Stimulated activated CD4-positive, alpha-beta T cell treated with anti-CD3 and anti-CD28 coated beads, Interleukin-2, amount 100 ng/mL, for 48 hours (primary cell): ENCODE results near the gene LYRM9.
A peak's percentile ranks its signal among the peaks of the same experiment; 100 is the strongest.
"Not testable (repeated sequence)": the region's sequence is repeated elsewhere in the genome, so short reads cannot be mapped to it uniquely, and the experiment has no call there.

ENCODE experiments used
- DNase-seq, 2 donors: peaks; one replicate each; pipeline ENCODE4 v3.0.0-alpha.2; 2020

LYRM9 gene

DNA sequence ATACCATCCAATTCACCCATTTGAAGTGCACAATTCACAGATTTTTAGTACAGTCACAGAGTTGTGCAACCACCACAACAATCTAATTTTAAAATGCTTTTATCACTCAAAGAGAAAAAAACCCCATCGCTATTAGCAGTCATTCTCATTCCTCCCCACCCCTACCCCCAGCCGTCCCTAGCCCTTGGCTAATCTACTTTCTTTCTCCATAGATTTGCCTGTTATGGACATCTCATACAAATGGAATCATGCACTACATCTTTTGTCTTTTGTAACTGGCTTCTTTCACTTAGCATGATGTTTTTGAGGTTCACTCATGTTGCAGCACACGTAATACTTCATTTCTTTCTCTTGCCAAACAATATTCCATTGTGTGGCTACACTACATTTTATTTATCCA lies 20.4 kb downstream of the LYRM9 start:
- DNase-seq = no peak

DNA sequence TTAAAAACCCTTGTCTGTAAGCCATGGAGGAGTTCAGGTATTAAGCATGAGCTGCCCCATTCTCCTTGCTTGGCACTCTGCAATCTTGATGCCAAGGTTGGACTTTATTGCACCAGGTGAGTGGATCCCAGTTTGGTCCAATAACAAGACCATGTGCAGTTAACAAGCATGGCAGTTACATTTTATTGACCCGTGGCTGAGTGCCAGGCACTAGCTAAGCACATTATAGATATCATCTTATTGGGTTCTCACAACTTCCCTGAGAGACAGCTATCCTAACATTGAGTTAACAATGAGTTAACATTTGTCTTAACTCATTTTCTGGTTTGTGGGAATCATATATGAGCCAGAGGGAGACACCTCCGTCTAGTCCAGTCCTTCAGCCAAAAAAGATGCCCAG lies 21.8 kb downstream of the LYRM9 start:
- no peak for DNase-seq

DNA sequence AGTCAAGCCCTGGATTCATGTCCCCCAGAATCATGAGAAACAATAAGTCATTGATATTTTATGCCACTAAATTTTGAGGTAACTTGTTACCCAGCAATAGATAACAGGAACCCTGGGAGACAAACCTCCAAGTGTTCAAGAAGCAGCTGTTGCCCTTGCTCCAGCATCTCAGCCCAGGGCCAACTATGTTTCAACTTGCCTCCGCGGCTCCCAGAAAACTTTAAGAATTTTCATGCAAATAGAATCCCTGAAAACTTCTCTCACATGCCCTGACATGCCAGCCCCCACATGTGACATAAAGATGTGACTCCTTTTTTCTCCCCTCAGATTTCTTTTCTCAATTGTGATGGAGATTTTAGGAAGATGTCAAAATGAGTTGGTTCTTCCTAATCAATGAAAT lies 22.8 kb downstream of the LYRM9 start:
- DNase-seq = no peak

DNA sequence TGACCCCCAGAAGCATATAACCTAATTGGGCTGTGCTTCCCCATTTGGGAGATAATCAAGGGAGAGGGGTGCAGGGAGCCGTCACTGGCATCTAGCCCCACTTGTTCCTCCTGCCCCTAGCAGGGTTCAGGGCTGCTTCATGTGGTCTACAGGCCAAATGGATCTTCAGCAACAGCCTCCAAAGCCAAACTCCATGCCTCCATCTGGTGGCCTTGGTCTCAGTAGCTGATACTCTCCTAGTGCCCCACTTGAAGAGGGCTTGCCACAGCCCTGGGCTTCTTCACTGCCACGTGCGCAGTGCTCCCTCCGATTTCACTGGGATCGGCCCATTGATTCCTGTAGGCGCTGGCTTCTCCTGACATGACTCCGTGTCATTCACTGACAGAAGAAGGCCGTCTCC lies 24.6 kb downstream of the LYRM9 start:
- DNase-seq = no peak

DNA sequence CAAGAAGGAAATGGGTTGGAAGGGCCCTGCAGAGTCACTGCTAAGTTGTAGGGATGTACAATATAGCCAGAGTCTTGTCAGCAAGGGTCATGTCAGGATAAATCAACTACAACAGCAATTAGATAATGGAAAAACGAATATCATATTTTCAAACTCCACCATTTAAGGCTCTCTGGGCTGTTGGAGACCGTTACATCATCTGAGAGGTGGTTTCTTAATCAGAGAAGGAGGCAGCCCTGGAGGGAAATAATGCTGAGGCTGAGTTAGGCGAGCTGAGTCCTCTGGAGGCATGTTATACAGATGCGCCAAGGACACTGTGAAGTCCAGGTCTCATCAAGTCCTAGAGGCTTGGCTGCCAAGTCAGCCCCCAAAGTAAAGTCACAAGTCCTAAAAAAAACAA lies 30.3 kb downstream of the LYRM9 start:
- DNase-seq = no peak

DNA sequence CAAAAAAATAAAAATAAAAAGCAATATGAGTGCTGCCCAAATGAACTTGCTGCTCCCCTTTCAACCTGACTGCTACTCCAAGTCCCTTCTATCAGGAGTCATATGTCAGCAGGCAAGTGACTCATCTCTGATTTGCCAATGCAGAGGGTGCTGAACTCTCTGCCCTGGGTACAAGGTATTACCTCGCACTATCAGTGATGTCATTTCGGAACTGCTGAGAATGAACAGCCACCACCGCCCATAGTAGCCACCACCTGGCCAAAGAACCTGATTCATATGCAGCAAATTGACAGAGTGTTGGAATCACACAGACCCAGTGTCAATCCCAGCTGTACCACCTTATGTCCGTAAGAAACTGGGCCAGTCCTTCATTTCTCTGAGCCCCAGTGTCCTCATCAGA lies 31.2 kb downstream of the LYRM9 start:
- DNase-seq = no peak

DNA sequence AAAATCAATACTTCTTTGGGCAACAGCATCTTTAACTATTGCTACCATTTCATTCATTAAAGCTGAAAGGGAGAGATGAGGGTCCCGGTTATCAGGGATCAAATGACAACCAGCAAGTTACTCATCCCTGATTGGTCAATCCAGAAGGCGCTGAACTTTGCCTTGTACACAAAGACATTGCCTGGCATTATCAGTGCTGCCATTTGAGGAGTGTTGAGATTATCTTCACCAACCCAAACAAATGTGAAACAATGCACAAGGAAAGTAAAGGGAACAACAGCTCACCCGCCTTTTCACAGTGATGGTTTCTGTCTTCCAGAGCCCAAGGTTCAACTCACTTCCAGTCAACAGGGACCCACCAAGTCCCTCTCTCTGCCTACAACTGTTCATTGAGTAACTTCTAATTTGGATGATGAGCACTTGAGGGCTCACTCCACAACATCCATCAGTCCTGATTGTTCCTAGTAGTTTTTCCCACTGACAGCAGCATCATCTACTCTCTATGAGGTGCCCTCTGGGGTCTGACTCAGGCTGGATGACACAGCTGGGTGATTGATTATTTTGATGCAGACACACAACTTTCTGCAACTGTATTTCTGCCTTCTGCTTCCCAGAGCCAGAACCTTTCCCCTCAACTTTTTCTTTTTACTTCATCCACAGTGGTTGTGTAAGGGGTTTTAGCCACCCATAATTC lies 32.0 kb downstream of the LYRM9 start:
- DNase-seq = no peak

DNA sequence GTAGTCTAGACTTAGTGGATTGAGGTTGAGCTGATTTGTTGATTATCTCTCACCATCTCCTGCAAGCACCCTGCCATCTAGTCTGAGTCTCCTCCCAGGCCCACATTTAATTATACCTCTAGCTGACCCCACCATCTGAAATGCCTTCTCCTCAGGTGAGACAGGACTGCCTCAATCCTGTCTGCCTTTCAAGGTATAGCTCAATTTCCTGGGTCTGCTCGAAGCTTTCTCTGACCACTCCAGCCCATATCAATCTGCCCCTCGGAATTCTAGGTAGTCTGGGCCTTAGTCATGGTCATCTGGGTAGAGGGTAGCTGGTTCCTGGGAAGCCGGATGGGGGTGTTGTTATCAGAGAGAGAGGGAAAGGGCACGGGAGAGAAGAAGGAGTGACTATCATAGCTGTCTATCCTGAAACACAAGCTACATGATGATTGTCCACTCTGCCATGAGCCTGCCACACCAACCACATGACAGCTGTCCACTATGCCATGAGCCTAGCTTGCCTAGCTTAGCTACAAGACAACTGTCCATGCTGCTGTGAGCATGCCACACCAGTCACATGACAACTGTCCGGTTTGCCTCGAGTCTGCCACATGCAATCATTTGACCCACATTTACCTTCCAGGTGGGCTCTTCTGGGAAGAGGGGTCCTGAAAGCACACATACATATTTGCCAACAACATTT lies 34.4 kb downstream of the LYRM9 start:
- no peak for DNase-seq

DNA sequence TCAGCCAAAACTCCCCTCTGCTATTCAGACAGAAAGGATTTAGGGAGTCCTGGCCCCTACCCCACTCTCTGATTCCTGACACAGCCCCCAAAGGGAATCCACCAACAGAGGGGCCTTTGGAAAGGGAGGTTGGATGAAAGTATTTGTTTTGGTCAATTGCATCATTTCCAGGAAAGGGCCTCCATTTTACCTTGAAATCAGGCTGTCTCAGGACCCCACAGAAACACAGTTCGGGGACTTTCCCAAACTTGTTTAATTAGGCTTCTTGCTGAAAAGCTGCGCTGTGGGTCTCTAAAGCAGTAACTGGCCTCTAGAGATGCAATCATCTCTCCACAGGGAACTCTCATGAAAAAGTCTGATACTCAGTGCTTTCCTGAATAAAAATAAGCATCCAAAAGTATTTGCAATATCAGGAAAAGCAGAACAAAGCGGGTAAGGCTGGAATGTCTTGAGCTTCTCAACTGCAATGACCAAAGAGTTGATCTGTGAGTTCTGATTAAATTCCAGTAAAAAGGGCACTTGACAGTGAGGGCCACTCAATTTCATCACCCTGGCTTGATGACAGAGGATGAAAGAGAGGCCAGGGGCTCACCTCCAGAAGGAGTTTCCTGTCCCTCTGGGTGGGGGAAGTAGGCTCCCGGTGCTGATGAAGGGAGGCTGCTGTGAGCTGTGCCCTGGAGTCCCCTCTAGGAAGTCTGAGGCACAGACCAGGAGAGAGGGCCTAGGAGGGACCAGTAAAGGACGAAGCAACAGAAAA lies 36.3 kb downstream of the LYRM9 start:
- no peak for DNase-seq

DNA sequence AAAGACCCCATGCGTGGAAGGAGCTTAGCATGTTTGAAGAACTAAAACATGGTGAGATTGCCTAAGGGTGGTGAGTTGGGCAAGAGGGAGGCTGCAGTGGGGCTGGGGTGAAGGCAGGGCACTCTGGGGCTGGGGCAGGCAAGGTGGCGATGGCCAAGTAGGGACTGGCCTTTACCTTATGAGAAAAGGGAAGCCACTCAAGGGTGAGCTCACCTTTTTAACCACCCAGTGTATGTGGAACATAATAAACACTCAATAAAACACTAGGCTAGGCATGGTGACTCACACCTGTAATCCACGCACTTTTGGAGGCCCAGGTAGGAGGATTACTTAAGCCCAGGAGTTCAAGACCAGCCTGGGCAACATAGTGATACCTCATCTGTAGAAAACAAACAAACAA lies 37.7 kb downstream of the LYRM9 start:
- DNase-seq = no peak

DNA sequence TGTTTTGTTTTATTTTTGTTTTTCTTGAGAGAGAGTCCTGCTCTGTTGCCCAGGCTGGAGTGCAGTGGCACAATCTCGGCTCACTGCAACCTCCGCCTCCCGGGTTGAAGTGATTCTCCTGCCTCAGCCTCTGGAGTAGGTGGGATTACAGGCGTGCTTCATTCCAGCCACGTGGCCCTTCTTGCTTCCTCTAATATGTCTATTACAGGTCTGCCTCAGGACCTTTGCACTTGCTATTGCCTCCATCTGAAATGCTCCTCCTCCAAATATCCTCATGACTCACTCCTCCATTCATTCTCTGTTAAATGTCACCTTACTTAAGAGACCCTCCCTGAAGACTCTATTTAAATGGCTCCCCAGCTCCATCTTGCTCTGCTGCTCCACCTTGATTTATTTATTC lies 39.0 kb downstream of the LYRM9 start:
- no peak for DNase-seq

DNA sequence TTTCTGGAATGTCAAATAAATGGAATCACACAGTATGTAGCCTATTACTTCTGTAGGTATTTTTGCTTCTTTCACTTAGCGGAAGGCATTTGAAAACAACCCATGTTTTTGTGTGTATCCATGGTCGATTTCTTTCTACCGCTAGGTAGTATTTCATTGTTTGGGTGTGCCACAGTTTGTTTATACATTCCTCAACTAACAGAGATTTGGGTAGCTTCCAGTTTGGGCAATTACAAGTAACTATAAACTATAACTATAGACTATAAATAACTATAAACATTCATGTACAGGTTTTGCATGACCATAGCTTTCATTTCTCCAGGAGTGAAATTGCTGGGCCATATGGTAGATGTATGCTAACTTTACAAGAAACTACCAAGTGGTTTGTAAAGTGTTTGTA lies 40.1 kb downstream of the LYRM9 start:
- DNase-seq = no peak

DNA sequence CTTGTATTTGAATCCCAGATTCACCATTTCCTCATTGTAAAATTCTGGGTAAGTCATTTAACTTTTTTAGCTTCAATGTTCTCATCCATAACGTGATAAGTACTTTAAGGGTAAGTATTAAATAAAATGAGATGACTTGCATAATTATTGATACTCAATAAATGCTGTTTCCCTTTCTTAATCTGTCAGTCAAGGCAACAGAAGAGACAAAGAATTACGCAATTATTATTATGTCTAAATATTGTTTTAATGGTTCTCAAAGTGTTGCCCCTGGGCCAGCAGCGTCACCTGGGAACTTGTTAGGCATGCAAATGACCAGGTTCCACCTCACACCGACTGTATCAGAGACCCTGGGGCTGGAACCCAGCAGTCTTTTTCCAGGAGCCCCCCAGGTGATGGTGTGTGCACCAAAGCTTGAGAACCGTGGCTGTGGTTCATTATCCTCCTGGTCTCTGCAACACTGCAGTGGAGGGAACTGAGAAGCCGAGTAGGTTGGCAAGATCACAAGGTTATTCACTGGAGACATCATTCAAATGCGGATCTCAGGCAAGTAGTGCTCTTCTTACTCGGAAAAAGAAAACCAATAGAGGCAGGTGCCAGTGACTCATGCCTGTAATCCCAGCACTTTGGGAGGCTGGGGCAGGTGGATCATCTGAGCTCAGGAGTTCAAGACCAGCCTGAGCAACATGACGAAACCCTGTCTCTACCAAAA lies 43.5 kb downstream of the LYRM9 start:
- no peak for DNase-seq

DNA sequence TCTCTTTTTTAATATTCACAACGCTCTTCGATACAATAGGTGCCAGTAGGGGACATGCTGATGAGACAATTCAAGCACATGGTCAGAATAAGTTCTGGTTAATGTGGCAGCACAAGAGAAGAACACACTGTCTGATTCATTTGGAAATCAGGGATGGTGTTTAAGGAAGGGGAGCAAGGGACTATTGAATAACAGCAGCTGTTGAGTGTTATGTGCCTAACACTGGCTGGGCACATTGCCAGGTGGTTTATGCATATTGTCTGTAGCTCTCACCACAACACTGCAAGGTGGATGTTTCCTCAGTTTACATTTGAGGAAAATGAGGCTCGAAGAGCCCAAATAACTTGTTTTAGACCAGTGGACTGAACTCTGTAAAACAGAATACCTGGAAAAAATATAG lies 44.2 kb downstream of the LYRM9 start:
- DNase-seq = no peak

DNA sequence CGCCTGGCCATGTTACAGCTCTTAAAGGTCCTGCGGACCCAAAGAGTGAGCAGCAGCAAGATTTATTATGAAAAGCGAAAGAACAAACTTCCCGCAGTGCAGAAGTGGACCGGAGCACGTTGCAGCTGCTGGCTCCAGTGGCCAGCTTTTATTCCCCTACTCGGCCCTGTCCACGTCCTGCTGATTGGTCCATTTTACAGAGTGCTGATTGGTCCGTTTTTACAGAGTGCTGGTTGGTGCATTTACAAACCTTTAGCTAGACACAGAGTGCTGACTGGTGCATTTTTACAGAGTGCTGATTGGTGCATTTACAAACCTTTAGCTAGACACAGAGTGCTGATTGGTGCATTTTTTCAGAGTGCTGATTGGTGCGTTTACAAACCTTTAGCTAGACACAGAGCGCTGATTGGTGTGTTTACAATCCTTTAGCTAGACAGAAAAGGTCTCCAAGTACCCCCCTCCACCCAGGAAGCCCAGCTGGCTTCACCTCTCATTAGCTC lies 46.3 kb downstream of the LYRM9 start:
- DNase-seq = not testable (repeated sequence)

DNA sequence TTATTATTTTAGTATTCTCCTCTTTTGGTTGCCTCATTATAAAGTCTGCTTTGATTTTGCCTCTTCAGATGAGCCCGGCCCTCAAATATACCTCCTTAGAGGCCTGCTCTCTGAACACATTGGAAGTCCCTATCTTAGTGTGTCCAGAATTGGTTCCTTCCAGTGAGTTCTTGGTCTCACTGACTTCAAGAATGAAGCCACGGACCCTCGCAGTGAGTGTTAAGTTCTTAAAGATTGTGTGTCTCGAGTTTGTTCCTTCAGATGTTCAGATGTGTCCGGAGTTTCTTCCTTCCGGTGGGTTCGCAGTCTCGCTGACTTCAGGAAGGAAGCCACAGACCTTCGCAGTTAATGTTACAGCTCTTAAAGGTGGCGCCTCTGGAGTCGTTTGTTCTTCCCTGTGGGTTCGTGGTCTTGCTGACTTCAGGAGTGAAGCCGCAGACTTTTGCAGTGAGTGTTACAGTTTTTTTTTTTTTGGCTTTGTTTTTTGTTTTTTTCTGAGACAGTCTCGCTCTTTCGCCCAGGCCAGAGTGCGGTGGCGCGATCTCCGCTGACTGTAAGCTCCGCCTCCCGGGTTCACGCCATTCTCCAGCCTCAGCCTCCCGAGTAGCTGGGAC lies 47.0 kb downstream of the LYRM9 start:
- DNase-seq = peak in 1 of 2 donors; percentile 3

DNA sequence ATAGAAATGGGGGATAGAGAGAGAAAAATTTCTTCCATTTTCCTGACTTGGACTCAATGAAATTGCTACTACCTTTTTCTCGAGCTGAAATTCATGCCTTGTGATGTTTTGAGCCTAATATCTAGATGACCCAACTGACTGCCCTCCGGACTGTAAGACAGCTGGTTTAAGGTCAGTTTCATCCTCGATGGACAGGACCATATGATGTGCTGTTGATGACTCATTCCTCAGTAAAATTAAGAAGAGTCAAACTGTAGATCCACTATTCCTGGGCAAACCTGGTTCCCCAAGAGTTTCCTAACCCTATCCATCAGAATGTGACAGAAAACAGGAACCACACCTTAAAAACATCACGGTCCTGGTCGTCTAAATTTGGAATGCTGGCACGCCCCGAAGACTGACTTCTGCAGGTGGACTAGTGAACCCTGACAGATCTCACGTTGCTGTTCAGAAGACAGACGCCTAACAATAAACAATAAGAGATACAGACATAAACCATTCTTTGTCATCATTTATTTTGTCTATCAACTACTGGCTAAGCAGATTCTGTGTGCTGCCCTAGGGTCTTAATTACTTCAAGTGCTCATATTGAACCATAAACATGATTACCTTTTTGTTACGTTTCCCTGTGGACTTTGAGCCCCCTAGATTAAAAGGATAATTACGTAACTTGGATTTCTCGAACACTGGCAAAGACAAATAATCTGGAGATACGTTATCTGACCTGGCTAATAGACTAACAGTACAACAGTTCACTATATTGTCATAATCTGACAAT lies 47.7 kb downstream of the LYRM9 start:
- no peak for DNase-seq

DNA sequence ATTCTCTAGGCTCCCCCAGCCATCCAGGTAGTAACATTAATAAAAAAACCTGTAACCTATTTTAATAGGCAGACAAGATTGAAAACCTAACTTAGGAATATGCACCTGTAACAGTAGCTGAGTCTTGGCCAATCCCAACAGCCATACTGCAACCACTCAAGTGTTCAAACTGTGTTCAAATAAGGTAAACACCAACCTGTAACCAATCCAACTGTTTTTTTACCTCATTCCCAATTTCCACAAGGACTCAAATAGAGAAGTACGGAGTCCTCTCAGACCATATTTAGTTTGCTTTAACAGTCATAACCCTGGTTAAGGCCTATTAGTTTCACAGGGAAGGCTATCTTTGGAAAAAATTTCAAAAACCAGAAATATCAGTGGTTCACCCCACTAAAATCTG lies 52.5 kb downstream of the LYRM9 start:
- DNase-seq = no peak

DNA sequence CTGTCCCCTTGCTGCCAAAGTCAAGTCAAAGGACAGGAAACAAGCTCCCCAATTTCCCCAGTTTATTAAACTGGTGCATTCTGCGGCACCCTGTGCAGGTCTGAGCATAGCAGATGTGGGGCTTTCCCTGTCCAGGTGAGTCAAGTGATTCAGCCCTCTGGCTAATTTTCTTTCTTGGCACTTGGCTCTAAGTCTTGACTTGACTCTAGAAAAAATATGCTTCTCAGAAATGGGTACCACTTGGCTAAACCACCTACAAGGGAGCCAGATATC lies 52.8 kb downstream of the LYRM9 start:
- not testable (repeated sequence) for DNase-seq

DNA sequence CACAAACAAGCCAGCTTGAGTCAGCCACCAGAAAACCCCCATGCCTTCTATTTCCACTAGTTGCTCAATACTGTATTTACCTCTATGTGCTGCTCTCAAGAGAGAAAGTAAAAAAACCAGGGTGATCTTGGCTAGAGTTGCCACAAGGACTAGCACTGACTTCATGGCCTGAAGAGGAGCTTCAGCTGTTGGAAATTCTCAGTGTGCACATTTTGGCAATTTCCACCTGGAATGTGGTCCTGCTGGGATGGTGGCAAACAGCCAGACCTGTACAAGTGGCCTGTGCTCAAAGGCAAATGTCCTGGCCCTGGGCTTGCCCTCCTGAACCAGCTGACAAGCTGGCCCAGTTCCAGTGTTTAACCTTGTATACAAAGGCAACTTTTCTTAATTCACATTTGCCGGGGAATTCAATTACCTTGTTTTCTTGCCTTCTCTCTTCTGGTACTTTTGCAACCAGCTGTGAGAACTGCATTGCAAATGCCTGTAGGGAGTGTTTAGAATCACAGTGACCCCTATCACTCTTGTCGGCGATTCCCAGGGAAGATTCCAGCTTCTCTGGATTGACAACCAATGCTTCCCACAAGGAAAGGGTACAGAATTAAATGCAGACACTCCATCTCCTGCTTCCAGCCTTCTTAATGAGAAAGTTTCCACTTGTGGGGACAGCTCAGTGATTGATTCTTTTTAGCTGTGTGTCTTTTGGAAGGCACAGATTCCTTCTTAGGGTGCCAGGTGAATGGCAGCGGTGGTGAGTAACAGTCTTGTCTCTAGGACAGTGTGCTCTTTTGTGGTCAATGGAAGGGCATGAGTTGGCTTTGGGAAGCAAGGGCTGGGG lies 53.4 kb downstream of the LYRM9 start:
- DNase-seq = not testable (repeated sequence)

DNA sequence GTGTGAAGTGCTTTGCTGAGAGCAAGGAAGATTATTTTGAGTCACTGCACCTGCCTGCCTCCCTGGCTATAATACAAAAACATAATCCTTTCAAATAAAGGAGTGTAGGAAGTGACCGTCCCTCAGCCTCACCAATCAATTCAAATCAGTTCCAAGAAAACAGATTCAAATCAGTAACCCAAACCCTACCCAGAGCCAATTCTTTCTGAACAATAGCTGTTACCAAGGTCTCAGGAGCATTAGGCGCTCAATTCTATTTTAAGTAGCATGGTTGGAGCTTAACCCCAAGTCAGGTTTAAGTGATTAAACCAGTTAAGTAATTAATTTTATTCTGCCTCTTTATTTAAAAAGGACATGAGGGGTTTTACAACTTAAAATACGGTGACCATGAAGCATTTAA lies 54.6 kb downstream of the LYRM9 start:
- not testable (repeated sequence) for DNase-seq
